AG08396 (cell line): Measurements from ENCODE around the gene ESPL1.

ENCODE experiments used
- DNase-seq: peaks from one replicate; pipeline ENCODE4 v3.0.0; 2012; ENCODE audit warnings: low spot score, mixed read lengths

The ESPL1 gene

DNA sequence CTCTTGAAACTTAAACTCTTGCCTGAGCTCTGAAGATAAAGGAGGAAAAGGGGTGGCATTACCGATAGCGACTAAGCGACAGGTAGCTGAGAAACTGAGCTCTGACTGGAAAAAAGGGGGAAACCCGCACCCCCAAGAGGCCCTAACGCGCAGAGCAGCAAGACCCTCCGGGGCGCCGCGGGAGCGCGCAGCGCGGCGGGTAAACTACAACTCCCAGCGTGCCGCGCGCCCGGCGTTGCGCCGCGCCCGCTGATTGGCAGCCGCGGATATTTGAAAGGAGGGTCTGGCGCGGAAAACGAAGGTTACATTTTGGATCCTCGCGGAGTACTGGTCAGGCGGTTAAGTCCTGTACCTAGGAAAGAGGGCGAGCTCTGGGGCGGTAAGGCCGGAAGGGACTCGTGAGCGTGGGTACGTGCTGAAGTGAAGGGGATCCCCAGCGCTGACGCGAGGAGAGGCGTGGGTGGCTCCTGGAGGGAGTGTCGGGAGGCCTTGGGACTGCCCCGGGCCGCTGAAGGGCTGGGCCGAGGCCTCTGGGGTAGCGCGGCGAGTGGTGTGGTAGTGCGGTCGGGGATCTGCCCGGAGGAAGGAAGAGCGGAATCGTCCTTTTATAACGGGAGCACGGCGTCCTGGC lies at the start of gene ESPL1:
Gene ESPL1, plus strand, starts transcription at position 301 of the 631 bp plus-strand sequence. CDS start 468 bp downstream, outside the sequence.
- peak; percentile 92 for DNase-seq

DNA sequence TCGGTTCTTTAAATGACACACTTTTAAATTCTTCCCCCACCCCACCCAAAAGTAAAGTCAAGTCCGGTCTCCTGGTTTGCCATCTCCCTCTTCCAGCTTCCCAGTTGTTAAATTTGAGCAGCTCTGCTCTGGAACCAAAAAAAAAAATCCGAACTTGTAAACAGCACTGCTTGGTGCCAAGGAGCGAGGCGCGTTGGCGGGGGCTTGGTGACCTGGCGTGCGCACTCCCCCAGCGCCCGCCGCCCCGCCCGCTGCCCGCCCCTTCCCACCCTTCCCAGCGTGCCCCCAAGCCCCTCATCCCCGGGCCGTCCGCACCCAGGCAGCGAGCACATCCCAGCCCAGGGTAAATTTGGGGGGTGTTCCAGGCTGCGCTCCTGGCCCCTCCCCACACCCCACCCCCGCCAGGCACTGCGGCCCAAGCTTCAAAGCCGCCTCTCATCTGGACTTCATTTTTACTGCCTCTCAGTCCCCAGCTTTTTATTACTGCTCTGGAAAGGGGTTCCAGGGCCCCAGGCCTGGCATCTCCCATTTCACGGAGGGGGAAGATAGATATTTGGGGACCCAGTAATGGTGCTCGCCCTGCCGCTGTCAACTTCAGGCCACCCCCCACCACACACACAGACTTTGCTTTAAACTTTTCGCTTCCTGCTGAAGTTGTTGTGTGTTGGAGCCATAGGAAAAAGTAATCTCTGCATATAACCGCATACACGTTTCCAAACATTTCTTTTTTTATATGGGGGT lies 49.4 kb upstream of the ESPL1 start:
- DNase-seq, result peak; percentile 61

DNA sequence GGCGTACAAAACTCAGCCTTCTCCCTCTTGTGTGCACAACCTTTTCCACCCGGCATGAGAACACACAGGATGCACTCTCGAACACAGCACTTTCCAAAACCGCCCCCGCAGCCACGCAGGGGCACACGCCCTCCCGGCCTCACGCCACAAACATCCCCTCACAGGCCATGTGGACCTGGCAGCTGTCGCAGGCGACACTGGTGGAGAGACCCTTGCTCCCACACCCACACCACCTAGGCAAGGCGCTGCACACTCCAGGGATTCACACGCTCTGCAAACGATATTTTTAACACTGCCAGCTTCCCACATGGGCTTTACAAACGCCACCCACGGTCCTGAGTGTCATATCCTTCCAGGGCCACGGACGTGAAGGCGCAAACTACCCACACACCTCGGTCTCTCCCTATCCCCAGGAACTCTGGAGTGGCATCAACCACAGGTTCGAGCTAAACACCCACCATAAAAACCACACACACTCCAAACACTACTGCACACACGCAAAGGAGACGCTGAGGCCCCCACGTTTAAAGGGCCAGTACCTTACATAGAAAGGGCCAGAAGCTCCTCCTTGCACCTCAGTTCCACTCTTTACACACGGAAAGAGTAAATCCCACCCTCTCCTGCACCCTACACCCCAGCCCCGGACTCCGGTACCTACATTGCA lies 48.7 kb upstream of the ESPL1 start:
- DNase-seq, result peak; percentile 75

DNA sequence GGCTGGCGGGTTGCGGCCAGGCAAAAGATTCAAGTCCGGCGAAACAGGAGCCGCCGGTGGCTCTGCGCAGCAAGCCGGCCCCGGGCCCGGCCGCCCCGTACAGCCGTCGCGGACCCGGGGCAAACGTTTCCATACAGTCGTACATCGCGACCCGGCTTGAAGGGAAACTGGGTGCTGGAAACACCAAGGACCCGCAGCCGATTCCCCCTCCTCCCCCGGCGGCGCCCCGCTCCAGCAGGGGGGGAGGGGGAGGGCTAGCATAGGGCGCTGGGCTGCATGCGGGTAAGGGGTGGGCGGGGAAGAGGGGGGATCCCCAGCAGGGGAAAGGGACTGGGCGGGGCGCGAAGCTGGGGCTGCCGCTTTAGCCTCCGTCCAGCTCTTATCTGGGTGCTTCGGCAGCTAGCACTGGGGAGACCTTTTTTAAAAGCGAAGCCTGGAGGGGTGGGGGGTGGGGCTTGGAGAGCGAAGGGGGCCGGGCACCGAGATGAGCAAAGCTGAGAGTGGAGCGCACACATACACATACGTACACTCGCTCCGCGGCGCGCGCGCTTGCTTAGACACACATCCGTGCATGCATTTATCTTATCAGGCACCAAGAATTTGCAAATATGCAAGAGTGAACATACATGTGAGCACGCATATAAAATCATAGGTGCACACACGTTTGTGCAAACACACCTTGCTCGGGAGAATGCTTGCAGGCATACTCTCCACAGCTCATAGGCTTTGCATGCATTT lies 48.0 kb upstream of the ESPL1 start:
- DNase-seq, result peak; percentile 85

DNA sequence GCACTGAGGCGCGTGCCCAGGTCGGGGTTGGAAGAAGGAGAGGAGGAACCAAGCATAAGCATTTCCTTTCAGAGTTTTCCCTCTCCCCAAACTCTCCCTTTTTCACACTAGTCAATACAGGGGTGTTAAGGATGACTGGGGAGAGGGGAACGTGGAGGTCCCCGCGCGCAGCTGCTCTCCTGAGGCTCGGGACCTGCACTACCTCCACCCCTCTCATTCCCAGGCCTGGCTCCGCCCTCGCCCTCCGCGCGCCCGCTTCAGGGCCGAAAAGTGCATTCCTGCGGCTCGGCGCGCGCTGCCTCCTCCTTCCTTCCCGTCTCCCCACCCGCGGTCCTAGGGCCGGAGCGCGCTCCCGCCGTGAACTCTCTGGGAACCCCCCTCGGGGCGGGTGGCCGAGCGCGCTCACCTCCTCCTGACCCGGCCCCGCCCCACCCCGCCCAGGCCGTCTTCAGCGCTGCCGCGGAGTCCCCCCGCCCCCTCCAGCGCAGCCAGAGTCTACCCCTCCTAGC lies 47.4 kb upstream of the ESPL1 start:
- peak; percentile 97 for DNase-seq

DNA sequence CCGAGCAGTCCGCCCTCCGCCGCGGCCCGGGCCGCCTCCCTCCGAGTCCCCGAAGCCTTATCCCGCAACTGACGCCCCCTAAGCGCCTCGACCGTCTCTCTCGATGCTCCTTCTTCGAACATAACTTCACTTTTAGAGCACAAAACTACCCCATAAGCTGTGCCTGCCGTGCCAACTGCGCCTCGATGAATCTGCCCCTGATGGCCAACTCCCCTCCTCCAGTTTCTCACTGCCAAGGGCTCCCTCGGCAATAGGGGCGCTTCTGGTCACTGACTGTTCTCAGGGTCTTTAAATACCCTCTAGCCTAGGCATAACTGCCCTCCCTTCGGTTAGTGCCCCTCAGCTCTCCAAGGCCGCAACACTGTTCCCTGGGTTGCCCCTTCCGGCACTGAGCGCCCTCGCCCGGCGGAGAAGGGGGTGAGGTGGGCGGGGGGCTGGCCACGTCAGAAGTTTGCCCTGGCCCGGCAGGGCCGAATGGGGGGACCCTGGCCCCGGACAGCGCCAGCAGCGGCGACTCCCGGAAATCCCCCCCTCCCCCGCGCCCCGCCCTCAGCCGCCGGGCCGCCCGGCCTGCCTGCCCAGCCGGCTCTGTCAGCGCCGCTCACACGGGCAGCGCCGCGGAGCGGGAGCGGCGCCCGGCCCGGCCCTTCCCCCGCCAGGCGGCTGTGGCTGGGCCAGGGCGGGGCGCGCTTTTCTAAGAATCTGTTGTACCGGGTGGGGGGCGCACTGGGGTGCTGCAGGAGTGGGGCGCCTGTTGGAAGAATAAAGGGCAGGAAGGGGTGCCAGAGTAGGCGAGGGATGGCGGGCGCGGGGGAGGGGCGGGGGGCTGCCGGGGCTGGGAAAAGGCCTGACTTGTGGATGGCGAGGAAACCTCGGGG lies 46.7 kb upstream of the ESPL1 start:
- DNase-seq, result peak; percentile 87

DNA sequence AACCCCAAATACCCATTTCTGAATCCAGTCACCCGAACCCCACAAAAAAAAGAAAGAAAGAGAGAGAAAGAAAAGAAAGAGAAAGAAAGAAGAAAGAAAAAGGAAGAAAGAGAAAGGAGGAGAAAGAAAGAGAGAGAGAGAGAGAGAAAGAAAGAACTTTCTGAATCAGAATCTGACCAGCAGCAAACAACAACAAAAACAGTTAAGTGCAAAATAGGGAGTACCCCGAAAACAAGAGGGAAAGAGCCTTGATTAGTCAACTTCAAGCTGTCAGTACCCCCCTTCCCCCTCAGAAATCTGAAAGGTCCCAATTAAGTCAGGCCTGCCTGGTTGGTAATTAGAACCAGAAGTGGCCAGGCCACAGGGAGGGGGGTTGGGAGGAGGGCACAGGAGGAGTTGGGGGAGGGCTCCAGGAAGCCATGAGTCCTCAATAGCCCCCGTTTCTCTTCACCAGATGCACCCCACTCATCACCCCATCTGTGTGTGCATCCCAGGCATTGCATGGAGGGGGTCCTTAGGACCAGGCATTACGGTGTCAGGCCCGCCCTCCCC lies 45.9 kb upstream of the ESPL1 start:
- no peak for DNase-seq

DNA sequence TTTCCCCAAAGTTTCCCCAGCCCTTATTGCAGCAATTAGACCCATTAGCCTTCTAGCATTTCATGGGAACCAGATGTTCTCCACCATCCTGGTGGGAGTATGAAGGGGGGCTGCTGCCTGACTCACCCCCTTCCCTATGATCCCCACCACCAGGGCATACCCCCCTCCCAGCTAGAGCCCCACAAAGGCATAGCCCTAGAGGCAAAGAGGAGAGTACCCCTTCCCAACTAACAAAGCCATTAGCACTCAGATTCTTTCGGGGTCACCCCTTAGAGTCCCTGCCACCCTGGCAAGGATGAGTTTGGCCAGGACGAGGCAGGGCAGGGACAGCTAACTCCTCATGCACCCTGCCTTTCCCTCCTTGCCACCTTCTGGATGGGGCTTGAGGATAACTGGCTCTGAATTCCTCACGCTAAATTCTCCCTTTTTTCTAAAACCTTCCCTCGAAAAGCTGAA lies 45.3 kb upstream of the ESPL1 start:
- no peak for DNase-seq

DNA sequence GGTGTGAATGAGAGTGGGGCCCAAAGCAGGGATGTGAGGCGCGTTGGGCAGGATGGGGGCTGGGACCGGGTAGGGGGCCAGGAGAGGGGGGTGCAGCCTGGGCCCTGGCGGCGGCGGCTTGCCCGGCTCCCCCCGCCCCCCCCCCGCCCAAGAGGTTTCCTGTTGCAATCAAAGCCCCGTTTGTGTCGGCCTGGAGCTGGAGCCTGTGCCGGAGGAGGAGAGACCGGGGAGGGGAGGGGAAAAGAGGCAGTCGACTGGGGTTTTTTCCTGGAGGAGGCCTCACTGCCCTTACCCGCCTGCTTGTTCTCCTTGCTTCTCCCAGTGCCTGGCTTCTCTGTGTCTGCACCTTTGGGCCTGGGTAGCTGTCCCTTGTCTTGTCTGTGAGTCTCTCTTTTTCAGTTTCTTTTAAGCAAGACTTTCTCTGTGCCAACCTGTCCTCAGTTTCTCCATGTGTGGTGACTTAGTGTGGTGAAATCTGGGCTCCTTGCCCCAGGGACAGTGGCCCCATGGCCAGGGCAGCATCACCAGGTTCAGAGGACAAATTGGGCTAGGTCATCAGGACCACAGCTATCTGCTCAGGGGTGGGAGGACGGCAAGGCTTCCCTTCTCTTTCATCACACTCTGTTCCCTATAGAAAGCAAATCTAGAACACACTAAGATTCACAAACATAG lies 44.6 kb upstream of the ESPL1 start:
- peak; percentile 55 for DNase-seq

DNA sequence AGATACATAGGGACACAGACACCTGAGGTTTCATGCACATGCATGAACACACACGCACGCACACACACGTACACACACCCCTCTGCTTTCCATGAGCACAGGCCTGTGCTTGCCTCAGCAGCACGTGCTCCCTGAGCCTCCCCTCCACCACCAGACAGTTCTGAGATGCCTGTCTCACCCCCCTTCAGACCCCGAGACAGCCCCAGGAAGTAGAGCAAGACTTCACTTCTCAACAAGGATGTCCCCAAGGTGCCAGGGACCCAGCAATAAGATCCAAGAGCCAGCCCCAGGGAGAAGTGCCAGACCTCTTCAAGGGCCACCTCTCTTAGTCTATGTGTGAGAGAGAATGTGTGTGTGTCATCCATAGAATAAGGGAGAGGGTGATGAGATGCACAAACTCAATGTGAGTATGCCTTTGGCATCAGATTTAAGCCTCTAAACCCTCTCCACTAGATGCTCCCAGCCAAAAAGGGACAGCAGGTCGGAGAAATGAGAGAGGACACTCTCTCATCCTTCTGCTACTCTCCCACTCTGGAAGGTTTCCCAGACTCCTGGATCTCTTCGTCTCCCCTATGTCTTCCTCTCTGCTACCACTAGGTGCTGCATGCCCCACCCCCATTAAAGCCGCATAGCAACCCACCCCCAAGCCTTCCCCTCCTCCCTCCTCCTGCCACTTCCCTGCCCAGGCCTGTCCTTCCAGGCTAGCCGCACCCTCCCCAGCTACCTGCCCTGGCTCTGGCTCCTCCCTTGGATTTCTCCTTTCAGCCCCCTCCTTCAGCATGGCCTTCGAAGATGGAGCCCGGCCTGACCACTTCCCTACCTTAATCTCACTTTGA lies 43.8 kb upstream of the ESPL1 start:
- no peak for DNase-seq

DNA sequence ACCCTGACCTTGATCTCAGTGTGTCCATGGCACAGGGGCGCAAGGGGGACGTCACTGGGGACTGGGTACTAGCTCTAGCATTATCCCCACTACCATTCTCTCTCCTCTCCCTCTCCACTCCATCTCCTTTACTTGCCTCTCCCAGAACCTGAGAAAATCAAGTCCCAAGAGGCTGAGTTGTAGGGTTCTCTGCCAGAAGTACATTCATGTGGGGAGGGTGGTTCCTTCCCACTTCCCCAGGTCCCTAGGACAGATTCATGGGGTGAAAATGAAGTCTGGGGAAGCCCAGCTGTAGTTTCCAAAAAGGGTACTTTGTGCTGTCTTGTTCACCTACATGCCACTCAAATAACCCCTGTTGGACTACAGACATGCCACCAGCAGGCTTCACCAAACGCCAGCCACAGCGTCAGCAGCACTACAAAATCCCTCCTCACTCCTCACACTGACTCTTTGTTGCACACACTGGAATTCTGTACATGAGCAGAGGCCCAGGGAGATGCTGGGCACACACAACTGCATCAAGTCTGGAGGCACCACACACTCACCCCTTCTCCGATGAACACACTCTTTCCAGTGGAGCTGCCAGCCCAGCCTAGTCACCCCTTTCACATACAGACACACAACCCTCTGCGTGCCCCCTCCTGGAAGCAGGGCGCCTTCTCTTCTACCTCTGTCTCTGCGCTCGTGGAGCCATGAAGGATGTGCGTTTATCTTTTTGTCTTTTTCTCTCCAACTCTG lies 43.0 kb upstream of the ESPL1 start:
- DNase-seq, result no peak

DNA sequence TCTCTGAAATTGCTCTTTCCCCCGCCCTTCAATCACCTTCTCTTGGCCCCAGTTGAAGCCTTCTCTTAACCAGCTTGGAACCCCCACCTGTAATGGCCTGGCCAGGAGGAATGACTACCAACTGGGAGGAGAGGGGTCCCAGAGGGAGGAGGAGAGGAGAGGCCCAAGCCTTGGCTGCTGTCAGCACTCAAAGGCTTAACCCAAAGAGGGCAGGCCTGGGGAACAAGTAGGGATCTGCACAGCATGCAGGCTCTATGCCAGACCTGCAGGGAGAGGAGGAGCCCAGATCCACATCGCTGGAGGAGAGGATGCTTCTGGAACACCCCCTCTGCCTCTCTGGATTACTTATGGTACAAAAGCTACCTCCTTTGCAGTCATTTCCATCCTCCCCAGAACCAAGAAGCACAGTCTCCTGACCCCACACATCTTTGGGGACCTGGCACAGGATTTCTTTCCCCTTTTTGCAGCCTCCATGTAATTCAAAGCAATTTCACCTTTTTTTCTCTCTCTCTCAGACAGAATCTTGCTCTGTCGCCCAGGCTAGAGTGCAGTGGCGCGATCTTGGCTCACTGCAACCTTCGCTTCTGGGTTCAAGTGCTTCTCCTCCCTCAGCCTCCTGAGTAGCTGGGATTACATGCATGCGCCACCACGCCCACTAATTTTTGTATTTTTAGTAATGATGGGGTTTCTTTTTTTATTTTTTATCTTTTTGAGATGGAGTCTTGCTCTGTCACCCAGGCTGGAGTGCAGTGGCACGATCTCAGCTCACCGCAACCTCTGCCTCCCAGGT lies 42.3 kb upstream of the ESPL1 start:
- no peak for DNase-seq

DNA sequence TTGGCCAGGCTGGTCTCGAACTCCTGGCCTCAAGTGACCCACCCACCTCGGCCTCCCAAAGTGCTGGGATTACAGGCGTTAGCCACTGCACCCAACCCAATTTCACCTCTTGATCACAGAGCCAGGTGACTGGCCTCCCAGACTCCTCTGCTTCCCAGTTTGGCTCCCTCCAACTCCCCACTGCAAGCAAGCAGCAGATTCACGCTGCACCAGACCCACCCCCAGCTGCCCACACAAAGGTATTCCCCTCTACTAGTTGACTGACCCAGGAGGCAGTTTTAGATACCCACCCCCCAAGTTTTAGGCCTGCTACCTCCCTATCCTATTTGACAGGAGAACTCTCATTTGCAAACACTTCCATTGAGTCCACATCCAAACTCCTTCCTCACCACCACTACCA lies 41.3 kb upstream of the ESPL1 start:
- no peak for DNase-seq

DNA sequence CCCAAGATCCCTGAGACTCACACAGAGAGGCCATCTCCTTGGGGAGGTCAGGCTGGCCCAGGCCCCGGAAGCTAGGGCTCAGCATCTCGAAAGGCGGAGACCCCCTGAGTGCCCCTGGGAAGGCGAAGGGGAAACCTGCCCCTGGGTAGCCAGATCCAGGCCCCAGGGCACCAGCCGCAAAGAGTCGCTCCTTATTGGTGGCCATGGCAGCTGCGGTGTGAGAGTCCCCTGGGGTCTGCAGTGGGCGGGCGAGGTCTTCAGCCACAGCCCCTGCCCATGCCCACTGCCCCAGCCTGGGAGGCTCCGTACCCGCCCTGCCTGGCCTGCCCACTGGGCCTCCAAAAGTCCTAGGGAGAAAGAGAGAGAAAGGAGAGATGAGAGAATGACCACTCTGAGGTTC lies 40.8 kb upstream of the ESPL1 start:
- no peak for DNase-seq

DNA sequence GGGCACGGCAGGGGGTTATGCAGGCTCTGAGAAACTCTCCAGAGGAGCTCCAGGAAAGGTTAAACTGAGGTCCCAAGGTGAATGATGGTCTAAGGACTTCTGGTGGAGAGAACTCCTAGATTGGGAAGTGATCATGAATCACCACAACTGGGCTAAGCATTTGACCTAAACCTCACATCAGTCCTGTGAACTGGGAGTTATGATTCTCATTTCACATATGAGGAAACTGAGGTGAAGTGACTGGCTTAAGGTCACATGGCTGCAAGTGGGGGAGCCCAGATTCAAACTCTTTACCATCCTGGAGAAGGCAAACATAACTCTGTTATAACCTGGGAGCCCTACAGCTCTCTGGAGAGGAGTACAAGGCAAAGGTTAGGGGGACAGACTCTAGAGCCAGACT lies 40.3 kb upstream of the ESPL1 start:
- no peak for DNase-seq

DNA sequence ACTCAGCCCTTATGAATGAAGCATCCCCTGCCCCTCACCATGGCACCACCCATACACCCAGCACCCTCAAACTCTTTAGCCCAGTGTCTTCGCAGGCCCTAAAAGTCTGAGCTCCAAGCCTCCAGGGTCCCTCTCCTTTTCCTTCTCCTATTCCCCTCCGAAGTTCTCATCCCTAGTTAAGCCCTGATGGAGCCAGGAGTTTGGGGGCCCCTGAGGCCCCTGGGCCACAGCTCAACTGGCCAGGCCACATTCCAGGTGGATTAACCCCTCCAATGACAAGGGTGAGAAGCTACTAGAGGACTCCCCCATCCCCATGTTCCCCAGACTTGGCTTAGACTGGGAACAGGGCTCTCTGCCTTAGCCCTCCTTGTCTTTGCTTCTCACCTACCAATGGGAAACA lies 38.6 kb upstream of the ESPL1 start:
- no peak for DNase-seq

DNA sequence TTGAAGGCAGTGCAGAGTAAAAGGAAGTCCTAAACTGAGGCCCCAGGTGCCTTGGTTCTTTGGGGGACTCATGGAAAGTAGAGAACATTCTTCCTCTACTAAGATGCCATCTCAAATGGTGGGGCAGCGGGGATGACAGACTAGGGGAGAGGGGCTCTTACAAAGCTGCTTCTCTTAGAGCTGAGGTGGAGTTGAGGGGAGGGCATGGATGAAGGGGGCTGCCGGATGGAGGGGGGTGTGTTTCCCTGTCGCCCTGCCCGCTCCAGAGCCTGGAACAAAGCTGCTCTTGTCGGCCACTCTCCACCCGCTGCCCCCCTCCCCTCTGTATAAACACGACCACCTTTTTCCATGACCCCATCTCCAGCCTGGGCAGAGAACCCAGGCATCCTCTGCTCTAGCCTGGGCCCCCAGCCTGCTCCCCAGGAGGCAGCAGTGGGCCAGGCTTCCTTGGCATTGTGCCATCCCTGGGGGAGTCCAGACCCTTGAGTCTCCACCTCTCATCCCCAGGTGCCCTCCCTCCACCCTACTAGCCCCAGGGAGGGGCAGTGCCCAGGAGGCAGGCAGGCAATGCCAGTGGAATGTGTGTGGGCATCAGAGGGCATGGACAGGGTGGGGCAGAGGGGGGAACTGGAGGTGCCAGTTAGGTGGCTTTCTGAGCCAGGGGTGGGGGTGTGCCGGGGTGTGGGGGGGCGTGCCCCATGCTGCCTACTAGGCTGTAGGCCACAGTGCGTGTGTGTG lies 37.8 kb upstream of the ESPL1 start:
- DNase-seq, result no peak

DNA sequence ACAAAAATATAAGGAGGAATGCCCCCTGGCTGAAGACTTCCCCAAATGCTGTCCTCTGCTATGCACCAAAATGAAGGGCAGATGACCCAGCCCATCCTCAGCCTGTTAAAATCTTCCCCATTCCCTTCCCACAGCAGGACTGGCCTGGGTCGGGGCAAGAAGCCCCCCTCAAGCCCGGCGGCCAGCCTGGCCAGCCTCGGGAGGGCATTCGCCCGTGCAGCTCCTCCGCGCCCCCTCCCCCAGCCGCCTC lies 36.5 kb upstream of the ESPL1 start:
- no peak for DNase-seq
